Activated naive CD4-positive, alpha-beta T cell treated with anti-CD3 and anti-CD28 coated beads, Interleukin-2, amount 50 U/mL, for 72 hours (primary cell): Measurements from ENCODE around the gene FAF1. TPM values are rescaled to one million over a fixed set of nuclear protein-coding genes. Genes with fewer than 3 reads are reported as not detected.
"Not testable (repeated sequence)": the region's sequence is repeated elsewhere in the genome, so short reads cannot be mapped to it uniquely, and the experiment has no call there.

Source experiments
- ATAC-seq, 2 donors: fragments of 150-1000 bp; cut with Tn5 transposase; 2 replicates each; pipeline ENCODE4 v1.10.0; 2021; ENCODE audit warnings: mild to moderate bottlenecking in 2 of 2, moderate library complexity in 2 of 2
- DNase-seq, 2 donors: peaks; one replicate each; pipeline ENCODE4 v3.0.0; 2021 to 2022; ENCODE audit warnings: low spot score in 2 of 2
- H3K27ac Mint-ChIP-seq, 2 donors: one replicate each; pipeline ENCODE4 v1.8.0; 2022; ENCODE audit warnings: mild to moderate bottlenecking in 2 of 2, mixed read lengths in 2 of 2
- H3K36me3 Mint-ChIP-seq, 2 donors: one replicate each; pipeline ENCODE4 v1.8.0; 2022; ENCODE audit warnings: mixed read lengths in 2 of 2
- H3K9me3 Mint-ChIP-seq, 2 donors: one replicate each; pipeline ENCODE4 v1.8.0; 2022; ENCODE audit warnings: mixed read lengths in 2 of 2
- total RNA-seq, 2 donors: library from RNA; stranded (reverse); gene quantifications; one replicate each; pipeline ENCODE4 v1.2.3, GENCODE V29; 2022

Gene FAF1
- total RNA-seq, 2 donors from 2014 or later: 58.1 to 101 TPM

- no peaks in the 10 kb centered on the region for H3K9me3 Mint-ChIP-seq
- ATAC-seq (no peak), DNase-seq (no peak)
- H3K36me3 Mint-ChIP-seq: peaks cover 13 to 22% of the 10 kb centered on the region in 2 donors
- peak overlapping the region in 1 of 2 donors; percentile 82 for H3K27ac Mint-ChIP-seq
These were observed 10.4 kb upstream of the FAF1 start for GRCh38 chr1:50970509-50970887.

- ATAC-seq (peak; percentile 43 to 47), DNase-seq (peak; percentile 38 to 64)
- Mint-ChIP-seq H3K27ac (peak within 1 kb of the TSS; percentile 82 to 90), H3K36me3 (peaks cover 13 to 22% of the 10 kb centered on the region in 2 donors), H3K9me3 (no peaks in the 10 kb centered on the region)
These were observed 9.8 kb upstream of the FAF1 start, which contains the start of gene CDKN2C for GRCh38 chr1:50969611-50970508. TSS of gene CDKN2C (plus strand) at chr1:50970245. CDS start at chr1:50970369, 124 bp downstream.

GRCh38 chr1:50968821-50969610, 8.9 kb upstream of the FAF1 start:
- peaks cover 6 to 17% of the 10 kb centered on the region in 2 donors for H3K36me3 Mint-ChIP-seq
- DNase-seq (peak; percentile 47 to 70), ATAC-seq (peak; percentile 37 to 52)
- peak overlapping the region; percentile 82 to 90 for H3K27ac Mint-ChIP-seq
- H3K9me3 Mint-ChIP-seq: no peaks in the 10 kb centered on the region

- peak; percentile 74 to 84 for DNase-seq
- peak; percentile 77 to 81 for ATAC-seq
- Mint-ChIP-seq H3K36me3 (peaks cover 6 to 17% of the 10 kb centered on the region in 2 donors), H3K27ac (peak overlapping the region; percentile 82 to 90), H3K9me3 (no peaks in the 10 kb centered on the region)
These were observed 8.2 kb upstream of the FAF1 start for GRCh38 chr1:50968158-50968820.

- no peak for ATAC-seq
- no peak for DNase-seq
- Mint-ChIP-seq H3K36me3 (peaks cover 6 to 17% of the 10 kb centered on the region in 2 donors), H3K9me3 (no peaks in the 10 kb centered on the region), H3K27ac (peak overlapping the region in 1 of 2 donors; percentile 82)
These were observed 7.5 kb upstream of the FAF1 start for GRCh38 chr1:50967416-50968157.

GRCh38 chr1:50966991-50967390, 6.9 kb upstream of the FAF1 start:
- no peak overlapping the region for H3K27ac Mint-ChIP-seq
- DNase-seq (no peak), ATAC-seq (no peak)
- no peaks in the 10 kb centered on the region for H3K9me3 Mint-ChIP-seq
- H3K36me3 Mint-ChIP-seq: peaks cover 6 to 17% of the 10 kb centered on the region in 2 donors

GRCh38 chr1:50964863-50965262, 4.8 kb upstream of the FAF1 start:
- Mint-ChIP-seq H3K36me3 (peaks cover 3 to 16% of the 10 kb centered on the region in 2 donors), H3K9me3 (no peaks in the 10 kb centered on the region)
- no peak for ATAC-seq

GRCh38 chr1:50959303-50959912, 659 bp downstream of the FAF1 start:
- ATAC-seq (peak; percentile 28 to 34), DNase-seq (no peak)
- peak overlapping the region; percentile 51 to 92 for H3K27ac Mint-ChIP-seq
- peaks cover 0 to 13% of the 10 kb centered on the region in 2 donors for H3K36me3 Mint-ChIP-seq
- H3K9me3 Mint-ChIP-seq: no peaks in the 10 kb centered on the region

More at GRCh38 chr1:50964863-50965262, 4.8 kb upstream of the FAF1 start:
- no peak for DNase-seq
- no peak overlapping the region for H3K27ac Mint-ChIP-seq

GRCh38 chr1:50955116-50955515, 5.0 kb downstream of the FAF1 start:
- DNase-seq (no peak), ATAC-seq (no peak)
- H3K36me3 Mint-ChIP-seq: peaks cover 0 to 7% of the 10 kb centered on the region in 2 donors
- H3K9me3 Mint-ChIP-seq: no peaks in the 10 kb centered on the region
- H3K27ac Mint-ChIP-seq: no peak overlapping the region

GRCh38 chr1:50952566-50952965, 7.5 kb downstream of the FAF1 start:
- DNase-seq, H3K27ac Mint-ChIP-seq, H3K36me3 Mint-ChIP-seq, H3K9me3 Mint-ChIP-seq, ATAC-seq: not testable (repeated sequence)

- ATAC-seq: no peak
- DNase-seq: no peak
- Mint-ChIP-seq H3K36me3 (peaks cover 0 to 5% of the 10 kb centered on the region in 2 donors), H3K27ac (no peak overlapping the region), H3K9me3 (no peaks in the 10 kb centered on the region)
These were observed 9.7 kb downstream of the FAF1 start for GRCh38 chr1:50950396-50950795.

- ATAC-seq (no peak), DNase-seq (no peak)
- no peaks in the 10 kb centered on the region for H3K9me3 Mint-ChIP-seq
- no peak overlapping the region for H3K27ac Mint-ChIP-seq
- H3K36me3 Mint-ChIP-seq: peaks cover 0 to 5% of the 10 kb centered on the region in 2 donors
These were observed 10.6 kb downstream of the FAF1 start for GRCh38 chr1:50949286-50949982.

GRCh38 chr1:50942334-50942733, 17.7 kb downstream of the FAF1 start:
- no peak for DNase-seq
- Mint-ChIP-seq H3K27ac (no peak overlapping the region), H3K36me3 (no peaks in the 10 kb centered on the region), H3K9me3 (no peaks in the 10 kb centered on the region)
- ATAC-seq: no peak

- Mint-ChIP-seq H3K36me3 (no peaks in the 10 kb centered on the region), H3K27ac (no peak overlapping the region), H3K9me3 (no peaks in the 10 kb centered on the region)
- no peak for DNase-seq
- ATAC-seq: no peak
These were observed 19.8 kb downstream of the FAF1 start for GRCh38 chr1:50940291-50940690.

- Mint-ChIP-seq H3K9me3 (no peaks in the 10 kb centered on the region), H3K27ac (no peak overlapping the region), H3K36me3 (peaks cover 0 to 6% of the 10 kb centered on the region in 2 donors)
- DNase-seq (no peak), ATAC-seq (no peak)
These were observed 23.7 kb downstream of the FAF1 start for GRCh38 chr1:50936321-50936720.
